ENCODE results near the gene RAD21L1. TPM values are rescaled to one million over a fixed set of nuclear protein-coding genes. Genes with fewer than 3 reads are reported as not detected.

RAD21L1 gene
- total and polyA plus RNA-seq, 10 donors, result not detected

- Histone ChIP-seq H3K4me1 (no peaks in the 10 kb centered on the region), H3K27me3 (replicated peaks in 1 of 7) (peaks cover 0 to 4% (median 0%) of the 10 kb centered on the region in 7 donors), H3K36me3 (no peaks in the 10 kb centered on the region), H3K9me3 (peaks cover 0 to 4% (median 0%) of the 10 kb centered on the region in 8 donors), H3K27ac (no peak overlapping the region), H3K4me3 (no peak overlapping the region)
- no peak for DNase-seq
- intact Hi-C loops (cut with DNase I; ENCODE audit: low total_unique reads), result no loop called here
- no peak for TF ChIP-seq POLR2A (IDR thresholded peaks at IDR 0.05)
- 79 to 95% (median 93%) methylated on average over 5 of the region's 5 CpGs for WGBS, 5 donors
Observed at GRCh38 chr20:1198751-1199150, 27.1 kb upstream of the RAD21L1 start.

GRCh38 chr20:1199212-1199873 is 26.5 kb upstream of the RAD21L1 start:
- Histone ChIP-seq H3K9me3 (peaks cover 0 to 4% (median 0%) of the 10 kb centered on the region in 8 donors), H3K36me3 (no peaks in the 10 kb centered on the region), H3K4me3 (no peak overlapping the region), H3K27me3 (replicated peaks in 1 of 7) (peaks cover 0 to 4% (median 0%) of the 10 kb centered on the region in 7 donors), H3K4me1 (no peaks in the 10 kb centered on the region), H3K27ac (no peak overlapping the region)
- no peak for DNase-seq
- TF ChIP-seq POLR2A (IDR thresholded peaks at IDR 0.05), result no peak
- no peak for TF ChIP-seq CTCF (IDR thresholded peaks at IDR 0.05 in 8 of 11, conservative IDR thresholded peaks at IDR 0.05 in 3 of 11)
- no peak for TF ChIP-seq POLR2AphosphoS5 (IDR thresholded peaks at IDR 0.05)
- 72 to 89% (median 77%) methylated on average over 7 of the region's 7 CpGs for WGBS, 5 donors
- intact Hi-C loops (cut with DNase I; ENCODE audit: low total_unique reads), result no loop called here

GRCh38 chr20:1199964-1200363 is 25.9 kb upstream of the RAD21L1 start:
- intact Hi-C loops (cut with DNase I; ENCODE audit: low total_unique reads), result no loop called here
- TF ChIP-seq POLR2A (IDR thresholded peaks at IDR 0.05) (no peak), POLR2AphosphoS5 (IDR thresholded peaks at IDR 0.05) (no peak), CTCF (IDR thresholded peaks at IDR 0.05 in 8 of 11, conservative IDR thresholded peaks at IDR 0.05 in 3 of 11) (no peak)
- peaks cover 0 to 4% (median 0%) of the 10 kb centered on the region in 7 donors for H3K27me3 ChIP-seq (replicated peaks in 1 of 7)
- WGBS, 5 donors, result 92 to 100% (median 96%) methylated on average over 1 of the region's 1 CpG
- no peaks in the 10 kb centered on the region for H3K4me1 ChIP-seq
- DNase-seq, result no peak
- peaks cover 0 to 4% (median 0%) of the 10 kb centered on the region in 8 donors for H3K9me3 ChIP-seq
- H3K4me3 ChIP-seq, result no peak overlapping the region
- H3K36me3 ChIP-seq, result no peaks in the 10 kb centered on the region
- H3K27ac ChIP-seq, result no peak overlapping the region

- H3K27me3 ChIP-seq (replicated peaks in 1 of 7), result peaks cover 0 to 4% (median 0%) of the 10 kb centered on the region in 7 donors
- H3K4me1 ChIP-seq, result no peaks in the 10 kb centered on the region
- no peak within 1 kb of the TSS for H3K4me3 ChIP-seq
- TF ChIP-seq POLR2A (IDR thresholded peaks at IDR 0.05), result no peak
- TF ChIP-seq CTCF (IDR thresholded peaks at IDR 0.05 in 8 of 11, conservative IDR thresholded peaks at IDR 0.05 in 3 of 11), result no peak
- no peak for TF ChIP-seq POLR2AphosphoS5 (IDR thresholded peaks at IDR 0.05)
- WGBS, 5 donors, result 73 to 85% (median 77%) methylated on average over 5 of the region's 5 CpGs
- intact Hi-C loops (cut with DNase I; ENCODE audit: low total_unique reads), result no loop called here
- H3K36me3 ChIP-seq, result no peaks in the 10 kb centered on the region
- H3K9me3 ChIP-seq, result no peaks in the 10 kb centered on the region
- no peak within 1 kb of the TSS for H3K27ac ChIP-seq
- no peak for DNase-seq
Observed at GRCh38 chr20:1202762-1203504, 22.9 kb upstream of the RAD21L1 start, which contains the start of gene C20orf202. TSS of gene C20orf202 (plus strand) at chr20:1203454. CDS start at chr20:1203586, 132 bp downstream.

Measured in spleen (tissue), 11 donors.